Liver (tissue), 9 donors: ENCODE measurements around the gene PLOD3. TPM values are rescaled to one million over a fixed set of nuclear protein-coding genes. Genes with fewer than 3 reads are reported as not detected.

Source experiments
- DNase-seq: peaks from one replicate; pipeline ENCODE4 v3.0.0-alpha.2; 2017; ENCODE audit warnings: low spot score
- H3K27ac ChIP-seq, 2 donors: one replicate each; pipeline ENCODE4 v1.7.0; 2013; ENCODE audit warnings: inconsistent platforms in 2 of 2, low read length in 2 of 2, control low read depth in 1 of 2, low read depth in 1 of 2, mild to moderate bottlenecking in 1 of 2
- H3K27me3 ChIP-seq, 4 donors: one replicate each; pipeline versions ENCODE4 v1.6.1 to v1.7.0; 2013; ENCODE audit warnings: low read length in 3 of 4, inconsistent platforms in 1 of 4, mild to moderate bottlenecking in 1 of 4, moderate library complexity in 1 of 4; ENCODE audit not compliant: control insufficient read depth in 4 of 4, insufficient read depth in 4 of 4
- H3K36me3 ChIP-seq, 4 donors: one replicate each; pipeline versions ENCODE4 v1.6.1 to v1.7.0; 2013; ENCODE audit warnings: low read length in 3 of 4, mild to moderate bottlenecking in 3 of 4, low read depth in 1 of 4, moderate library complexity in 1 of 4; ENCODE audit not compliant: control insufficient read depth in 4 of 4, insufficient read depth in 3 of 4
- H3K4me1 ChIP-seq, 4 donors: one replicate each; pipeline versions ENCODE4 v1.6.1 to v1.7.0; 2013; ENCODE audit warnings: low read length in 3 of 4, mild to moderate bottlenecking in 3 of 4, moderate library complexity in 1 of 4; ENCODE audit not compliant: control insufficient read depth in 4 of 4, insufficient read depth in 4 of 4
- H3K4me3 ChIP-seq, 3 donors: one replicate each; pipeline versions ENCODE4 v1.6.1 to v1.7.0; 2013; ENCODE audit warnings: low read length in 3 of 3, control low read depth in 1 of 3, low read depth in 1 of 3, mild to moderate bottlenecking in 1 of 3
- H3K9ac ChIP-seq, 2 donors: one replicate each; pipeline ENCODE4 v1.7.0; 2013; ENCODE audit warnings: low read length in 2 of 2, mild to moderate bottlenecking in 2 of 2, moderate library complexity in 2 of 2, control low read depth in 1 of 2, low read depth in 1 of 2
- H3K9me3 ChIP-seq, 4 donors: one replicate each; pipeline versions ENCODE4 v1.6.1 to v1.7.0; 2013; ENCODE audit warnings: low read length in 3 of 4; ENCODE audit not compliant: control insufficient read depth in 4 of 4
- ATF3 ChIP-seq: IDR thresholded peaks from 2 replicates; pipeline ENCODE4 v1.6.1; 2016; ENCODE audit warnings: antibody characterized with exemption
- CTCF ChIP-seq: fragments of 150-350 bp; IDR thresholded peaks from 2 replicates; pipeline ENCODE4 v1.5.1; 2017; ENCODE audit warnings: improper control_type of control experiment, low read depth, low read length; ENCODE audit not compliant: missing input control
- EGR1 ChIP-seq, 2 donors: IDR thresholded peaks; 2 replicates each; pipeline ENCODE4 v1.6.1; 2016 to 2018; ENCODE audit warnings: antibody characterized with exemption in 2 of 2, low read depth in 2 of 2
- FOXA2 ChIP-seq: IDR thresholded peaks from 2 replicates; pipeline ENCODE4 v1.6.1; 2016; ENCODE audit warnings: antibody characterized with exemption
- GABPA ChIP-seq, 2 donors: IDR thresholded peaks in 1 of 2; conservative IDR thresholded peaks in 1 of 2; 2 replicates each; pipeline ENCODE4 v1.6.1; 2016; ENCODE audit warnings: antibody characterized with exemption in 2 of 2, mild to moderate bottlenecking in 1 of 2, moderate library complexity in 1 of 2
- HNF4G ChIP-seq: IDR thresholded peaks from 2 replicates; pipeline ENCODE4 v1.6.1; 2016; ENCODE audit warnings: antibody characterized with exemption
- NR2F2 ChIP-seq: IDR thresholded peaks from 2 replicates; pipeline ENCODE4 v1.6.1; 2016; ENCODE audit warnings: antibody characterized with exemption
- REST ChIP-seq: IDR thresholded peaks from 2 replicates; pipeline ENCODE4 v1.6.1; 2016; ENCODE audit warnings: antibody characterized with exemption, mild to moderate bottlenecking
- RXRA ChIP-seq, 2 donors: IDR thresholded peaks; 2 replicates each; pipeline ENCODE4 v1.6.1; 2017 to 2018; ENCODE audit warnings: antibody characterized with exemption in 2 of 2, mild to moderate bottlenecking in 1 of 2
- SP1 ChIP-seq: IDR thresholded peaks from 2 replicates; pipeline ENCODE4 v1.6.1; 2018; ENCODE audit warnings: antibody characterized with exemption, mild to moderate bottlenecking
- ZBTB33 ChIP-seq: IDR thresholded peaks from 2 replicates; pipeline ENCODE4 v1.6.1; 2016; ENCODE audit warnings: antibody characterized with exemption
- WGBS: extraction: QIAGEN DNeasy Blood & Tissue Kit; methylation state at CpG from one replicate; pipeline ENCODE4 v1.1.7; 2013; 5-methylcytosine and 5-hydroxymethylcytosine counted together
- polyA plus RNA-seq, 2 donors: library from polyadenylated mRNA; stranded (reverse) in 1 of 2; unstranded in 1 of 2; fragments of 200-250 nt in 1 of 2; fragments of >200 nt in 1 of 2; fragmentation: Nextera tagmentation in 1 of 2; extraction: Ambion mirVana in 1 of 2; gene quantifications; one replicate each; pipeline versions ENCODE4 v1.2.1 to v1.2.3, GENCODE V29; 2013 to 2015
- total RNA-seq, 2 donors: library from RNA; depleted of rRNA; stranded (reverse); fragments of >200 nt; gene quantifications; one replicate each; pipeline ENCODE4 v1.2.3, GENCODE V29; 2014
- donor health status: healthy.
- donor health status: healthy.
- donor health status: healthy.
- donor health status: healthy.
- donor health status: healthy.

Gene PLOD3
- total and polyA plus RNA-seq, 4 donors: 19.4 to 42.9 (median 27.7) TPM

GRCh38 chr7:101167645-101168411, 49.6 kb downstream of the PLOD3 start:
- DNase-seq: no peak
- Histone ChIP-seq H3K27me3 (peaks cover 9 to 14% (median 11%) of the 10 kb centered on the region in 4 donors), H3K9ac (no peak overlapping the region), H3K36me3 (no peaks in the 10 kb centered on the region), H3K27ac (no peak overlapping the region), H3K9me3 (no peaks in the 10 kb centered on the region), H3K4me1 (peaks cover 8 to 42% (median 18%) of the 10 kb centered on the region in 4 donors), H3K4me3 (no peak overlapping the region)
- TF ChIP-seq HNF4G: no peak
- TF ChIP-seq ZBTB33: no peak
- no peak for TF ChIP-seq EGR1 (IDR thresholded peaks at IDR 0.05; ENCODE audit: low read depth in 2 of 2)
- WGBS: 4% methylated on average over 12 of the region's 12 CpGs

- H3K4me3 ChIP-seq: no peak overlapping the region
- no peak overlapping the region for H3K9ac ChIP-seq
- no peaks in the 10 kb centered on the region for H3K36me3 ChIP-seq
- H3K27me3 ChIP-seq: peaks cover 8 to 12% (median 10%) of the 10 kb centered on the region in 4 donors
- 3% methylated on average over 19 of the region's 19 CpGs for WGBS
- no peaks in the 10 kb centered on the region for H3K9me3 ChIP-seq
- DNase-seq: no peak
- H3K4me1 ChIP-seq: peaks cover 5 to 36% (median 15%) of the 10 kb centered on the region in 4 donors
- H3K27ac ChIP-seq: no peak overlapping the region
- TF ChIP-seq ZBTB33 (no peak), ATF3 (no peak), RXRA (IDR thresholded peaks at IDR 0.05) (no peak), NR2F2 (no peak), HNF4G (no peak), FOXA2 (no peak), GABPA (IDR thresholded peaks at IDR 0.05 in 1 of 2, conservative IDR thresholded peaks at IDR 0.05 in 1 of 2) (no peak), CTCF (no peak), EGR1 (IDR thresholded peaks at IDR 0.05; ENCODE audit: low read depth in 2 of 2) (no peak), SP1 (no peak), REST (no peak)
Observed at GRCh38 chr7:101166909-101167644, 50.3 kb downstream of the PLOD3 start.
